GM06990 (cell line): Measurements from ENCODE around the gene RGPD5.
"Not testable (repeated sequence)": the region's sequence is repeated elsewhere in the genome, so short reads cannot be mapped to it uniquely, and the experiment has no call there.

ENCODE experiments used
- DNase-seq: peaks from one replicate; pipeline ENCODE4 v3.0.0-alpha.2; 2011; ENCODE audit not compliant: insufficient read length; ENCODE audit errors: extremely low read depth
- H3K27me3 ChIP-seq: replicated peaks from 2 replicates; pipeline ENCODE4 v1.6.0; 2011; ENCODE audit warnings: low read length; ENCODE audit not compliant: control insufficient read depth, insufficient read depth
- H3K36me3 ChIP-seq: 2 replicates; pipeline ENCODE4 v1.5.1; 2011; ENCODE audit warnings: low read length; ENCODE audit not compliant: control insufficient read depth, insufficient read depth
- H3K4me3 ChIP-seq: replicated peaks from 2 replicates; pipeline ENCODE4 v1.5.1; 2011; ENCODE audit warnings: low read depth, mild to moderate bottlenecking, control low read depth, low read length

RGPD5 gene

DNA sequence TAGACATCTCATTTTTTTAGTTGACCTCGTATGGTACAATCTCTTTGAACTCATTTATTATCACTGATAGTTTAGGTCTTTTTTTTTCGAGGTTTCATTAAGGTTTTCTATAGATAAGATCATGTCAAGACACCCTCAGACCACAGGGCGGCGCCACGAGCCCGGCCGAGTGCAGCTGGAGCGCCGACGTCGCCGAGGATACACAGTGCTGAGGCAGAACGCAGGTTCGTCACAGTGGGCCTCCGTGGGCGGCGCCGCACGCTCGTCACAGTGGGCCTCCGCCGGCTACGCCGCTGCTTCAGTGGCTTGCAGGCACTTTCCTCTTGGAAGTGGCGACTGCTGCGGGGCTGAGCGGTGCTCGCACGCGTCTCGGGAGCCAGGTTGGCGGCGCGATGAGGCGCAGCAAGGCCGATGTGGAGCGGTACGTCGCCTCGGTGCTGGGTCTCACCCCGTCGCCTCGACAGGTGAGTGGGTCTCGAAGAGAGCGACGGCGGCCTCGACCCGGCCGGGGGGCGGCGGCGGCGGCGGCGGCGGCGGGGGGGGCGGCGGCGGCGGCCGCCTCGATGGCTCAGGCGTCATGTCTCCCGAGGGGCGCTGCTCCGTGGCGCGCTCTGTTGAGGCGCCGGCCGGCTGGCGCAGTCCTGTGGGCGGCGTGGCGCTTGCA, at the start of gene RGPD5:
Gene RGPD5, plus strand, starts transcription at position 232 of the 664 bp plus-strand sequence. Its CDS starts 161 bp downstream, at position 393.
- H3K27me3 ChIP-seq, DNase-seq, H3K4me3 ChIP-seq, H3K36me3 ChIP-seq: not testable (repeated sequence)

- not testable (repeated sequence) for H3K36me3 ChIP-seq, DNase-seq, H3K27me3 ChIP-seq, H3K4me3 ChIP-seq
Measured at GRCh38 chr2:109751572-109751971, 42.5 kb upstream of the RGPD5 start.

DNA sequence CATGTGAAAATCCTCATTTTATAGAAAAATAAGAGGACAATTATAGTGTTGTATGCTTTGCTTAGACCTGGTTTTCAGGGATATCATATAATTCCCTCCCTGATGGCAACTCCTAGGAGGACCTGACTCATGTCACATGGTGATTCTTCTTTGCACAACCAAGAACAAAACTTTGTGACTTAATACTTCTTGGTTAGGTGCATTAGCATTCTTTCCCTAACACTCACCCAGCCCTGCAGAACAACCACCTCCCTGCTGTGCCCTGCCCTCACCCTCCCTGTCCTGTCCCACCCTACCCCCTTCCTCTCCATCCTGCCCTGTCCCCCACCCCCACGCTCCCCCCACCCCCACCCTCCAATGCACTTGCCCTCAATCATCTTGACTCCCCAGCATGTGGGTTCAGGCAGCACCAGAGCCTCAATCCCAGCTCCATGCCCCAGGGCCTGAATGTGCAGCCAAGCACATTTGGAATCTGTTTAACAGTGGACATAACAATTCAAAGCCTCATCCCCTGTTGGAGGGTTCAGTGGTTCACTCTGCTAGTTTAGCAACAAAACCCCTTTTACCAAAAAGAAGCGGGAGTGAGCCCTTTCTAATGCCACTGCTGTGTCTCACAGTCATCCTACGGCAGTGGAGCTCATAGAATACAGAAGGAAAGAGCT, 36.8 kb upstream of the RGPD5 start:
- H3K27me3 ChIP-seq, H3K36me3 ChIP-seq, H3K4me3 ChIP-seq, DNase-seq: not testable (repeated sequence)

GRCh38 chr2:109760265-109761042, 33.7 kb upstream of the RGPD5 start:
- DNase-seq, H3K4me3 ChIP-seq, H3K36me3 ChIP-seq, H3K27me3 ChIP-seq: not testable (repeated sequence)

DNA sequence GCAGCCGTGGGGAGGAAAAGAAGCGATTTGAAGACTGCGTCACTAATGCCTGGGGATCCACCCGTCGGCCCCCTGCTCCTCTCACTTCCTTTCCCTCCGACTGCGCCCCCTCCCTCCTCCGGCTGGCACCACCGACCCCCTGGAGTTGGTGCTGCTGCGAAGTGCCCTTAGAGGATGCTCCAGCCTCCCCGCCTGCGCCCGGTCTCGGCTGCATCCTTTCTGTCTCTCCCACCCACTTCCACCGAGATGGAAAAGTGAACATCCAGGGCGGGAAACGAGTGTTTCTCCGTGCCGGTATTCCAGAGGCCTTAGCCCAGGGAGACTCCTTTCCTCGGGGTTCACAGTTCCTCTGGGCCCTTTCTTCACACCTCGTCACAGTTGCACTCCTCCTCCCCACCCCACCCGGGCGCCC, 33.1 kb upstream of the RGPD5 start:
- H3K27me3 ChIP-seq, DNase-seq, H3K36me3 ChIP-seq, H3K4me3 ChIP-seq: not testable (repeated sequence)

GRCh38 chr2:109761976-109762375, 32.1 kb upstream of the RGPD5 start:
- not testable (repeated sequence) for H3K27me3 ChIP-seq, H3K36me3 ChIP-seq, DNase-seq, H3K4me3 ChIP-seq

DNA sequence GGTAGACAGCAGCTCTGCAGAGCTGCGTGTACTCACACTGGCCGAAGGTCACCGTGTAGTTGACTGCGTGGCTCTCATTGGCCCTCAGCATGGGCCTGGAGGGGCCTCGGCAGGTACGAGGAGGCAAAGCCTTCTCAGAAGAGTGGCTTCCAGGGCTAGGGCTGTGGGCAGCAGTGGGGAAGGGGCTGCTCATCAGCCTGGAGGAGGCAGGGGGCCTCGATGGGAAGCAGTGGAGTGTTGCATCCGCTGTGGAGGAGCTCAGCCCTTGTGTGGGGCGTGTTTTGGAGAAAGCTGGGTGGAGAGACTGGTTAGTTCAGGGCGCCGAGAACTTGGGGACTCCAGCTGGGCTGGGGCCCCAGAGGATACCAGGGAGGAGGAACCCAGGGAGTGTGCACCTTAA, 28.0 kb upstream of the RGPD5 start:
- not testable (repeated sequence) for H3K4me3 ChIP-seq, DNase-seq, H3K27me3 ChIP-seq, H3K36me3 ChIP-seq

GRCh38 chr2:109766886-109767578, 27.1 kb upstream of the RGPD5 start:
- H3K4me3 ChIP-seq, H3K36me3 ChIP-seq, H3K27me3 ChIP-seq, DNase-seq: not testable (repeated sequence)

GRCh38 chr2:109768934-109769333, 25.2 kb upstream of the RGPD5 start:
- H3K36me3 ChIP-seq, H3K4me3 ChIP-seq, DNase-seq, H3K27me3 ChIP-seq: not testable (repeated sequence)

GRCh38 chr2:109779118-109779517, 15.0 kb upstream of the RGPD5 start:
- not testable (repeated sequence) for H3K36me3 ChIP-seq, DNase-seq, H3K4me3 ChIP-seq, H3K27me3 ChIP-seq

GRCh38 chr2:109781147-109781816, 12.8 kb upstream of the RGPD5 start:
- H3K4me3 ChIP-seq, DNase-seq, H3K36me3 ChIP-seq, H3K27me3 ChIP-seq: not testable (repeated sequence)

DNA sequence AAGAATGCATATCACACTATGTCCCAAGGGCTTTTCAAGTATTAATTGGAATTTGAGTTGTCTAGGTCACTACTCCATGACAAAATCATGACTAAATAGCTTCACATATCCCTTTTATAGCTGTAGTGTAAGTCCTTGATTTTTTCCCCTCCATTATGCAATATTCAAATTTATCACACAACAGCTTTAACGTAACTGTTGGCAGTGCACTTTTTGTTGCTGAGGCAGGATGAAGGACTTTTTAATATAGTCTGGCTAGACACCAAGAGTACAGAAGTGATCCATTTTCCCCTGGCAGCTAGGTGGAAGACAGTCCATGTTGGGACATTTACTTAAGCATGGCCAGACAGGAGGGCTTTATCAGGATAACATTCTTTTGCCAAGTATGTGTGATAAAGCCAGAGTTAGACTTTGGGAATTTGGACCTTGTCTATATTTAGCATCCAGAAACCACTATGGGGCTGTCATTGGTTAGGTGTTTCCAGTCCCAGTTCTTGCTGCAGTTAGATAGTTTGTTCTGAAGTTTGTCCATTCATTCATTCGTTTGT, 11.6 kb upstream of the RGPD5 start:
- not testable (repeated sequence) for H3K4me3 ChIP-seq, DNase-seq, H3K27me3 ChIP-seq, H3K36me3 ChIP-seq

GRCh38 chr2:109791530-109792279, 2.4 kb upstream of the RGPD5 start:
- H3K27me3 ChIP-seq, H3K36me3 ChIP-seq, DNase-seq, H3K4me3 ChIP-seq: not testable (repeated sequence)
